Amniotic stem cell (primary cell): Measurements from ENCODE around the gene NAA40.
A peak's percentile ranks its signal among the peaks of the same experiment; 100 is the strongest.
"Not testable (repeated sequence)": the region's sequence is repeated elsewhere in the genome, so short reads cannot be mapped to it uniquely, and the experiment has no call there.

Source experiments
- DNase-seq: peaks from one replicate; lab custom pipeline; 2025; lab: John Stamatoyannopoulos, UW

Gene NAA40

DNA sequence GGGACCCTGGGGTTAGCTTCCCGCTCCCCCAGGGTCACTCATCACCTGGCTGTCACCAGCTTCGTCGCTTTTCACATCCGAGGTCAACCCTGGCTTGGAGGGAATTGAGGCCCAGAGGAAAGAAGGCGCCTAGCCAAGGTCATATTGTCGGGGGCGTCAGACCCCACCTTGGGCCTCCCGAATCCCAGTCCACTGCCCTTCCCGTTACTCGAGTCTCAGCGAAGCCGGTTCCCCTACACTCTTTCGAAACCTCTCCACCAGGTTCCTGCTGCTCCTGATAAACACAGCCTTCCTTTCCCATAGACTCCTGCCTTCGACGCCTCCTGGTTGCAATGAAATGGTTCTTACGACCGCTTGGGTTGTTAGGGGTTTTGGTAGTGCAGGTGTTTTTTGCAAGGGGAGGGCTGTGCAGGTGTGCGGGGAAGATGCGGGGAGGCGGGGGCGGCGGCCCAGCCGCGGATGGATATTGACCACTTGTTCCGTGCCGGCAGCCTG, 642 bp downstream of the NAA40 start:
- no peak for DNase-seq

DNA sequence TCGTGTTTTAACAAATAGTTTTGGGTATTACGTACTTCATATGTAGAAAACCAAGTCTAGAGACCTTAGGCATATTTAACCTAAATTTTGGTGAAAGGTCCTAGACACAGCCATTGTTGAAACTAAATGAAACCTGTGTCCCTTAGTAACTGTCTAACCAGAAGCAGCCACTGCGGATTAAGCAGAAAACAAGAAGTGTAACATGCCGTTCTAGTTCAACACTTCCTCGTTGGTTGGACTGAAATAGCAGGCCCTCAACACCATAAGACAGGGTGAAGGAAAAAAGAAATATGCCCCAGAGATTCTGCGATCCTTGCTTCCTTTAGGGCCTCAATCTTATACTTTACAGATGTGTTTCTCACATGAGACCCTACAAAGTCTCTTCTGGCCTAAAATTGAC, 2.0 kb downstream of the NAA40 start:
- DNase-seq = no peak

DNA sequence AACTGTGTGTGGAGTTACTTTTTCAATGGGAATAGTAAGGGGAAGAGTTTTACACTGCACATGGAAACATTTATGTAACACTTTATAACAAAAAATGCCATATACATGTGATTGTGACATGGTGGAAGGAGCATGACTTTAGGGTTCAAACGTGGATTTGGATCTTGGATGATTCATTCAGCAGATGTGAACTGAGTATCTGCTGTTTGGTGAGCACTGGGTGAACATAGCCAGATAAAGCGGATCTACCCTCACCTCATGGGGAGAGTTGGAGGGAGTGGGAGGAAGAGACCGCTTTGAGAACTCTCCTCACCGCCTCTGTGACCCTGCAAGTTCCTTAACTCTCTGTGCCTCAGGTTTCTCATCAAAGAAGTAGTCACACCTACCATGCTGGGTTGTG, 3.1 kb downstream of the NAA40 start:
- no peak for DNase-seq

DNA sequence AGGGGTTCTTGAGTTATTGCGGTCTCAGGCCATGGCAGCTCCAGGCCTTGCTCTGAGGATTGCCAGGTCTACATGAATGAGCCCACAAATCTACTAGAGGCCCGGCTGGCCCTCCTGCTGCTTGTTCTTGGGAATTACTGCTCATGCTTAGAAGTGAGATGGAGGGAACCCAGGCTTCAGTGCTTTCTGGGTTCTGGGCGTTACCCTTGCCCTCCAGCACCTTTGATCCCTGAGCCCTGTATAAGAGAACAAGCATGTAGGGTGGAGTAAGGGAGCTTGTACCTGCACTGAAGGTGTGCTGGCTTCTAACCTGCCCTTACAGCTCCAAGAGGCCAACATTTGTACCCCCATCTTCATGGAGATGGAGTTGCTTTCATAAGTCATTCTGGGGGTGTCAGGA, 4.0 kb downstream of the NAA40 start:
- no peak for DNase-seq

DNA sequence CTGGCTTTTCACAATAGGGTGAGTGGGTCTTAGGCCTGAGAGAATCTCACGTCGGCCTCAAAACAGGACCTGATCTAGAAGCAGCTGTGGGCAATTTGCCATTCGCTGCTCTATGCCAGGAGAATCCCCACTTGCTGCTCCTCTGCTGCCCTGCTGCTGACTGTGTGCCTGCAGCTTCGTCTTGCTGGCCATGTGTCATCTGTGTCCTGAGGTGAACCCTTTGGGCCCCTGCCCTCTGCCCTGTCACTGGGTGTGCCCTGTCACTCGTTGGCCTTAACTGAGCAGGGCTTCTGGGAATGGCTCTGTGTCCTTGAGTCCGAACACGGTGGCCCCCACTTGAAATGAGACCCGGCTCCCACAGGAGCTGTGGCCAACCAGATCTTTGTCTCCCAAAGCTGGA, 6.2 kb downstream of the NAA40 start:
- no peak for DNase-seq

DNA sequence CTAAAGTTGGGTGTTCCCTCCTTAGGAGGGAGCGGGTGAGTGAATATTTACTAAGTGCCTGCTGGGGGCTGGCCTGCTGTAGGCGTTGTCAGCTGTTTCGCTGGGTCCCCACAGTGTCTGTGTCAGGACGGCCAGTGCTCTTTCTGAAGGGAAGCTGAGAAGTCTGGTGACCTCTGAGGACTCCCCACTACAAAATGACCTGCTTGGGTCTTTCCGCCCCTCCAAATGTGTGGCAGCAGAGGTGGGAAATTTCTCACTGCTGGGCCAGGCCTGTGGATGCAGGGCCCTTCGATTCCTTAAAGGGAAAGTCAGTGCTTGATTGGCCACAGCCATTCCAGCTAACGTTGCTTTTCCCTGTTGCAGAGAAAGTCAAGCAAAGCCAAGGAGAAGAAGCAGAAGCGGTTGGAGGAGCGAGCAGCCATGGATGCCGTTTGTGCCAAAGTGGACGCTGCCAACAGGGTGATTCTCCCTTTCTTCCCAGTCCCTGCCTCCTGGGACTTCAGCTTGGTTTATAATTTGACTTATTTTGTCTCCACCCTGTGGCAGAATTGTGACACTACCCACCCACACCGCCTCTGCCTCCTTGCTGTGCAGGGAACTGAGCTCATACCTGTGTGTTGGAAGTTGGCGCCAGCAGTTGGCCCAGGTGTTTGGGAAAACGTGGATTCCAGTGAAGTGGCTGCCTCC, 6.8 kb downstream of the NAA40 start:
- no peak for DNase-seq

DNA sequence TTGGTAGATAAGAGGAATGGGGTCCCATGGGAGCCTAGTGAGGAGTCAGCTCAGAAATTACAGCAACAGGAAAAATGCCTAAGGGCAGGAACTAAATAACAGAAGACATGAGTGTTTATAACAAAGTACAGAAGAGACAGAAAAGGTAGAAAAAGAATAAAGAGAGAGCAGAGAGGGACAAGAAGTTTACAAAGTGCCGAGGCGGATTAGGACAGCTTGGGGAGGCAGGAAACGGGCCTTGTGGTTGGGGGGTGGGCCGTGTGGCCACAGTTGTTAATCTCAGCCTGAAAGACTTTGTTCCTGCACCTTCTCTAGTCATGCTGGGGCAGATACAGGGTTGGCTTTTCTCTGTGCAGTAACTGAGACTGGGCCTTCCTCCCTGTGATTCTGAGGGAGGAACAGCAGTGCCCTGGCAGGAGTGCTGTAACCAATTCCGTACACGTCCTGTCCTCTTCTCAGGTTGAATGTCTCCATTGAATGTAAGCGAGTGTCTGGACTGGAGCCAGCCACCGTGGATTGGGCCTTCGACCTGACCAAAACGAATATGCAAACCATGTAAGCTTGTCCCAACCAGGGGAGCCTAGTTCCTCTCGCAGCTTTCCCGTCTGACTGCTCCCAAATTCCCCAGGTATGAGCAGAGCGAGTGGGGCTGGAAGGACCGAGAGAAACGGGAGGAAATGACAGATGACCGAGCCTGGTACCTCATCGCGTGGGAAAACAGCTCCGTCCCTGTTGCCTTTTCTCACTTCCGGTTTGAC, 13.2 kb downstream of the NAA40 start:
- DNase-seq = no peak

DNA sequence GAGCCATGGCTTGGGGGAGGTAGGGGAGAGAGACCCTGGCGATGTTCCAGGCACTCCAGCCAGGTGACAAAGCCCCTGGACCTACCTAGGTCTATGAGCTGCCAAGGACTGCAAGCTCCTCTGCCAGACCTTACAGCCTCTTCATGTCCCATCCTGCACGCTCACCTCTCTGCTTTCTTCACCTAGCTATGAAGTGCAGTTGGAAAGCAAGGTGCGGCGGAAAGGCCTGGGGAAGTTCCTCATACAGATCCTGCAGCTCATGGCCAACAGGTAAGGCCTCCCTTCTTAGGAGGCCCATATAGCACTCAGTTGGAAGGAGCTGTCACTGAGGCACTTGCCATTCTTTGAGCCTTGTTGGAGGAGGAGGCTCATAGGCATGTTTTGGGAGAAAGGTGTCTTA, 13.8 kb downstream of the NAA40 start:
- no peak for DNase-seq

DNA sequence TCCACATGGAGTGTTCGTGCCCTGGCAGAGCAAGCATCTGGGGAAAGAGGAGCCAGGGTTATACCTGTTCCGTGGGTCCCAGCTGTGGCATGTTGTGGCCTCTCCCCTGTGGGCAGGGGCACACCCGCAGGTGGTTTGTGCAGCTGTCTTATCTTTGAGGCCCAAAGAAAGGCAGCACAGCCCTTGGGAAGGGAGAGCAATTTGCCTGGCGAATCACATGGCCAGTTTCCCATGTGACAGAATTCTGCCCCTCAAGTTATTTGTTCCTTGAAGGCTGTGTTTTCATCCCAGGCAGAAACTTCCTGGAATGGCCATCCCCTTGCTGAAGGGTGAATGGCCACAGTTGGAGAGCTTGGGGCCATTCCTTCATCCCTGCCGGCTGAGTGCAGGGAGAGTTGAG, 19.2 kb downstream of the NAA40 start:
- no peak for DNase-seq

DNA sequence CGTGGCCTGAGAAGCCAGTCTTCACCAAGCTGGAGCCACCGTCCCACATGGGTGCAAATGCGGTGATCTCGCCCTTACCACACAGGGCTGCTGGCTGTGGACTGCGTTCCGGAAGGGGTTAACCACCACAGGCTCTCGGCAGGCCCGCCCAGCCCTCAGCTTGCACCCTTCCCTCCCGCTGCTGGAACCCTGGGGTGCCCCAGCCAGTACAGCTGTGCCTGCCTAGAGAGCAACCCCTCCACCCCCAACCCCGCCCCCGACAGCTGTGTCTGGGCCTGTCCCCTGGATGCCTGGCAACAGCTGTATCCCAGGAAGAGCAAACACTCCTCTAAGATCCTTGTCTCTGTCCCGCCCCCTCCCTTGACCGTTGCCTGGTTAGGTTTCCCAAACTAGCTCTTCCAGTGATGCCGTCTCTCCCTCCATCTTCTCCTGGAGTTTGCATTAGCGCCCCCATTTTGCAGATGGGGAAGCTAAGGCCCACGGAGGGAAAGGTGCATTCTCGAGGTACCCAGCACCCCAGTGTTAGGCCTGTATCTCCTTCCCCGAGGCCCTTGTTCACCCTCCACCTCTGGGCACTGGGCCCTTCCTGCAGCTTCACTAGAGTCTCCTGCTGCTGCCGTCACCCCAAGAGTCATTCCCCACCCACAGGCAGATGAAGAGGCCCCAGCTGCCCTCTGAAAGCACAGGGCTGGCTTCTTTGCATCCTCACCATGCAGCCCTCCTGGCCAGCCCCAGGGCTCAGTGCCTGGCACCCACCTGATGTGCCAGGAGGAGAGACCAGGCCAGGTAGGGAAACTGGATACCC, 23.0 kb downstream of the NAA40 start:
- DNase-seq = no peak

DNA sequence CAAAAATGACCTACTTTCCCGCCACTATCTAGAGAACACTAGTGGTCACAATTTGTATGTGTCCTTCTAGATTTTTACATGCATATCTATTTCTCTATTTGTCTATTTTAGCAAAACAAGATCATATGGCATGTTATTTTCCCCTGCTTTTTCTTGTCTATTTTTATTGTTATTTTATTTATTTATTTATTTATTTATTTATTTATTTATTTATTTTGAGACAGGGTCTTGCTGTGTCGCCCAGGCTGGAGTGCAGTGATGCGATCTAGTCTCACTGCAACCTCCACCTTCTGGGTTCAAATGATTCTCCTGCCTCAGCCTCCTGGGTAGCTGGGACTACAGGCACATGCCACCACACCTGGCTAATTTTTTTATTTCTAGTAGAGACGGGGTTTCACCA, 25.1 kb downstream of the NAA40 start:
- not testable (repeated sequence) for DNase-seq

DNA sequence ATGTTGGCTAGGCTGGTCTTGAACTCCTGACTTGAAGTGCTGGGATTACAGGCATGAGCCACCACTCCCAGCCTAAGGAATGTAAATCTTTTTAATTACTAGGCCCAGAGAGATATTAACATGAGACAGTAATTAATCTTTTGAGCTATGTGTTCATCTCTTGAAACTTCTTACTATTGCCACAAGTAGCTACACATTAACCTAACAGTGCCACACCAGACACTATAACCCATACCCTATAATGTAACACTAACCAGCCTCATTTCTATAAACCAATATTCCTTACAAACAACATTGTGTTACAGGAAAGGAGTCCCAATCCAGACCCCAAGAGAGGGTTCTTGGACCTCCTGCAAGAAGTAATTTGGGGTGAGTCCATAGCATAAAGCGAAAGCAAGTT, 27.6 kb downstream of the NAA40 start:
- no peak for DNase-seq

DNA sequence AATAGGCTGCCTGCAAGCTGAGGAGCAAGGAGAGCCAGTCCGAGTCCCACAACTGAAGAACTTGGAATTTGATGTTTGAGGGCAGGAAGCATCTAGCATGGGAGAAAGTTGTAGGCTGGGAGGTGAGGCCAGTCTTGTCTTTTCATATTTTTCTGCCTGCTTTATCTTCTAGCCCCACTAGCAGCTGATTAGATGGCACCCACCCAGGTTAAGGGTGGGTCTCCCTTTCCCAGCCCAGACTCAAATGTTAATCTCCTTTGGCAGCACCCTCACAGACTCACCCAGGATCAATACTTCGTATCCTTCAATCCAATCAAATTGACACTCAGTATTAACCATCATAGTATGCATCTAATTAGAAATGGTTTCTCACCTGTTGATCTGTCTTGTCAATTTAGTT, 30.7 kb downstream of the NAA40 start:
- no peak for DNase-seq

DNA sequence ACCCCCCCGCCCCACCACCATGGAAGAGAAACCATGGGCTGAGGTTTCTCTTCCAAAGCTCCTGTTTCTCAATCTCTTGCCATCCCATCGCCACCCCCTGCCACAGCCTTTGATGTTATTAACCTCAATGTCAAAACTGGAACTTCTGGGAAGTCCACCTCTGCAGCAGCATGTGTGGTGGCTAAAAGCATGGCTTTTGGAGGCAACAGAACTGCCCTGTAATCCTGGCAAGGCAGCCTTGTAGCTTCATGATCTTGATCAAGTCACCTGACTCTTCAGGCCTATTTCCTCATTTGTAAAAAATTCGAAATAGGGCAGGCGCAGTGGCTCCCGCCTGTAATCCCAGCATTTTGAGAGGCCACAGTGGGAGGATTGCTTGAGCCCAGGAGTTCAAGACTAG, 32.1 kb downstream of the NAA40 start:
- no peak for DNase-seq

DNA sequence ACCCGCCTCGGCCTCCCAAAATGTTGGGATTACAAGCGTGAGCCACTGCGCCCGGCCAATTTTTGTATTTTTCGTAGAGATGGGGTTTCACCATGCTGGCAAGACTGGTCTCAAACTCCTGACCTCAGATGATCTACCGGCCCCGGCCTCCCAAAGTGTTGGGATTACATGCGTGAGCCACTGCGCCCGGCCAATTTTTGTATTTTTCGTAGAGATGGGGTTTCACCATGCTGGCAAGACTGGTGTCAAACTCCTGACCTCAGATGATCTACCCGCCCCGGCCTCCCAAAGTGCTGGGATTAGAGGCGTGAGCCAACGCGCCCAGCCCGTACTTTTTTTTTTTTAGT, 35.1 kb downstream of the NAA40 start:
- not testable (repeated sequence) for DNase-seq

DNA sequence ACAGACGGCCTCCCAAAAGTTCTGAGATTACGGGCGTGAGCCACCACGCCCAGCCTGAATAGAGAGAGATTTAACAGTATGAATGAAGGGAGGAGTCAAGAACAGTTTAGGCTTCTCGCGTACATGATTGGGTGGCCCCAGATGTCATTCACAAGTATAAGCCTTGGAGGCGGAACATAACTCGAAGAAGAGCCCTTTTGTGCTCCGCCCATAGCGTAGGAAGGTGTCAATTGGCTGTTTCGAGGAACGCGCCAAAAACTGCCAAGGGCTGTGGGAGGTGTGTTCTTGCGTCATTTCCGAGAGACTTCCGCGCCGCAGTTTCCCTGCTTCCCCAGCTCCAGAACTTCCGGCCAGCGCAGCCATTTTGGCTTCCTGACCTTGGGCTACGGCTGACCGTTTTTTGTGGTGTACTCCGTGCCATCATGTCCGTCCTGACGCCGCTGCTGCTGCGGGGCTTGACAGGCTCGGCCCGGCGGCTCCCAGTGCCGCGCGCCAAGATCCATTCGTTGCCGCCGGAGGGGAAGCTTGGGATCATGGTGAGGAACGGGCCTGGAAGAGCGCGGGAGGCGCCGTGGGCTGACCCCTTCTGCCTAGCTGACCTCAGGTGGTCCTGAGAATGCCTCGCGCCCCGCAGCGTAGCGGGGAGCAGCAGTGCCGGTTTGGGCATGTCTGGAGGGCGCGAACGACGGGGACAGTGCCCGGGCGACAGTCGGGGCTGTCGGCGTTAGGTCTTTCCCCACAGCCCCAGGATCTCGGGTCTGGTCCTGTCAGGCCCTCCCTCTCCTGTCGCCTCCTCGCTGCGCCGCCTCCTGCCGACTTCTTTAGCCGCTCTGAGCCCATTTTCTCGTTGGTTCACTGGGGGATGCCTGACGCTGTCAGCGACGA, 35.7 kb downstream of the NAA40 start, which contains the start of gene COX8A:
TSS of gene COX8A (plus strand) at position 362 of the 885 bp plus-strand sequence. CDS start at position 423, 61 bp downstream.
- DNase-seq = peak; percentile 100

DNA sequence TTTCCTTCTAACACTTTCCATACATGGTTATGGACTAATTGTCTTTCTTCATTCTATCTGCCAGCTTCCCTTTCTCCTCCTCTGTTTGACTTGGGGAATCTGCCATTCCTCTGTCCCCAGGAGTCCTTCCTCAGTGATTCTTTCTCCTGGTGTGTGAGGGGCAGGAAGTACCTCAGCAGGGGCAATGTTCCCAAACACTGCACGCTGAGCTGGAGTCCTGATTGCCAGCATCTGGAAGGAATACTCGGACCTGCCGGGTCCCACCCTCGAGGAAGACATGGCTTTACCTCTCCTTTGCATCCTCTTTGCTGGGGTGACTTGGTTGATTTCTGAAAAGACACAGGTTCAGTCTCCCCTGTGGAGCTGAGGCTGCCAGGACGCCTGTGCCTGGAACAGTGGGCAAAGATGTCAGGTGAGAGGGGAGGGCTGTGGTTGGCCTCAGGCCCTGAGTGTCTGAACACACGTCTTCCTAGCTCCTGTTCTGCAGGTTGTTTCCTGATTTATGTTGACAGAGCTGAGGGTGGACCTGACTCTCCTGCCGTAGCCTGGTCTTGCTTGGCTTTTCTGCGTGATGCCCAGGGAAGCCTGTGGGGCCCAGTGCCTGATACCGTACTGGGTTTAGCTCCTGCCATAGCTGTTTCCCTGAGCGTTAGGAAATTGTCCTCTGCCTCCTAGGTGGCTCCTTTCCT, 39.9 kb downstream of the NAA40 start:
- DNase-seq = no peak

DNA sequence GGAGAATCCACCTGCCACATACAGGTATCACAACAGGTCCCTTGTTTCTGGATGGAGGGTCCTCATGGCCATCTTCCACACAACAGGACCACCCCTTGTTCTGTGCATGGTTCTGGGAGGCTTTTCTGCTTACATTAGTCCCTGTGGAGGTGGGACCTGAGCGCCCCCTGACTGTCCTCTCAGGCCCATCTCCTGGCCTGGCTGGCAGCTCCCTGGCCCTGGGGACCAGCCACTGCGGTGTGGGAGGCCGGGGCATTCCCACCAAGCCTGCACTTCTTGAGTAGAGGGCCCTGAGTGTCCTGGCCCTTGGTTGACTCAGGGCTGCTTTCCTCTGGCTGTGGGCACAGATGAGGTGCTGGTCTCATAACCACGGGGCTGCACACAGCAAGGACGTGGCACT, 40.6 kb downstream of the NAA40 start:
- no peak for DNase-seq

DNA sequence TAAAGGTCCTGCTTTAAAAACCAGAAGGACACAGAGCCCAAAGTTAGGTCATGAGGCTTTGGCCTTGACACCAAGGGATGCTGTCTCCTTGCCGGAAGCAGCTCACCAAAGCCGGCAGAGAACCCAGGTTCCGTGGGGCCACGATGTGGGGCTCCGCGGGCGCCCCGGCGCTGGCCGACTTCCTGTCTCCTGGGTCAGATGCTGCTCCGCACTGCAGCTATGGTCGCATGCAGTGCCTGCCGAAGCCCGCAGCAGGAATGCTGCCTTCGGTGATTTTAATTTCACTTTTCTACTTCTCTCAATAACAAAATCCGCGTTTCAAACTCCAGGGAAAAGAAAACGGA, 47.0 kb downstream of the NAA40 start:
- DNase-seq = no peak

DNA sequence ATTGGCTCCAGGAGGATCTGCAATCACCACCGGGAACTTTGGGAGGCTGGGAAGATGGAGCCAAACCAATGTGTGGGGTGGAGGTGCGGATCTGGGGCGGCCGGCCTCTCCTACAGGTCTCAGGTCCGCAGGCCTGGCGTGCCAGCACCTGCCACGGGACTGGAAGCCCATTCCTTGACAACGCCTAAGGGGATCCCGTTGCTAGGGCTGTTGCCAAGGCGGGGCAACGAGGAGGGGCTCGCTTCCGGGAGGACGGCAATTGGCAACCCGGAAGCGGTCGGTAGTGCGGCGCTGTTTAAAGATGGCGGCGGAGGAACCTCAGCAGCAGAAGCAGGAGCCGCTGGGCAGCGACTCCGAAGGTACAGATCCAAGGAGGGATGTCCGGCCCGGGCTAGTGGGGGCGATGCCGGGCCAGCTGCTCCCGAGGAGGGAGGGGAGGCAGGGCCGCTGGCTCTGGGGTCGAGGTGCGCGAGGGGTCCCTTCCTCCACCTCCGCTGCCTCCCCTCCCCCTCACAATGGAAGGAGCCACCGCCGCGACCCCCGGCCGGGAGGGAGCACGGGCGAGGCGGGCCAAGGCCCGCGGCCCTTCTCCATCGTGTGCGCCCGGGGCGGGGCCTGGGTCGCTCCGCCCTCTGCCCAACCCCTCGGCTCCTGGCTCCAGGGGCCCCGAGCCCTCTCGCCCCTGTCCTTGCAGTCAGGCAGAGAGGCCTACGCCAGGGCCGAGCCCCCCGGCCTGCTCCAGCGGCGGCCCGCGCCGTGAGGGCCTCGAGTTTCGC, 47.5 kb downstream of the NAA40 start, which contains the start of gene OTUB1:
TSS of gene OTUB1 (plus strand) at position 283 of the 776 bp plus-strand sequence. CDS start at position 302, 19 bp downstream.
- DNase-seq = peak; percentile 93
